DND-41 (cell line): ENCODE data around the gene NRXN3.

Experiments
- EZH2 ChIP-seq: IDR thresholded peaks from 3 replicates; pipeline ENCODE4 v1.6.1; 2012; ENCODE audit warnings: borderline replicate concordance, low read depth, mild to moderate bottlenecking, moderate library complexity, low read length, inconsistent platforms; ENCODE audit not compliant: severe bottlenecking
- TF ChIP-seq, protein P1 (sequence below): IDR thresholded peaks from 2 replicates; pipeline ENCODE4 v1.5.1; 2012; ENCODE audit warnings: borderline replicate concordance, low read length, moderate library complexity, mild to moderate bottlenecking; ENCODE audit not compliant: poor library complexity, severe bottlenecking; ENCODE audit errors: extremely low read depth

DNA sequence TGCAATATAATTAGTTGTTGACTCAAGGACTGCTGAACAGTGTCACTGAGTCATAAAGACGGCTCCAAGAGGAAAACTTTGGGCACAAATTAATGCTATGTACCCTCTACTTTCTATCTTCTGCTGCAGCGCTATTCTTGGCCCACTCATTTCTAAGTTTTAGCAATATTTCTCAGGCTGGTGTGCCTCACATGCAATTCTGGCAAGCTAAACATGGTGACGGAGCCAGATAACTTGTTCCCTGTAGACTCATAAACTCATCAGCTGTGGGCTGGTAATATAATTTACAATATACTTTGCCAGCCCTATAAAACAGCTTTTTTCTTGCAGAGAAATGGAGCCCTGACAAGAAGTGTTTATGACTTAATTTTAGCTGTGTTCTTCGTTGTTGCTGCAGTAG, 615.1 kb downstream of the NRXN3 start:
- TF ChIP-seq, protein P1, sequence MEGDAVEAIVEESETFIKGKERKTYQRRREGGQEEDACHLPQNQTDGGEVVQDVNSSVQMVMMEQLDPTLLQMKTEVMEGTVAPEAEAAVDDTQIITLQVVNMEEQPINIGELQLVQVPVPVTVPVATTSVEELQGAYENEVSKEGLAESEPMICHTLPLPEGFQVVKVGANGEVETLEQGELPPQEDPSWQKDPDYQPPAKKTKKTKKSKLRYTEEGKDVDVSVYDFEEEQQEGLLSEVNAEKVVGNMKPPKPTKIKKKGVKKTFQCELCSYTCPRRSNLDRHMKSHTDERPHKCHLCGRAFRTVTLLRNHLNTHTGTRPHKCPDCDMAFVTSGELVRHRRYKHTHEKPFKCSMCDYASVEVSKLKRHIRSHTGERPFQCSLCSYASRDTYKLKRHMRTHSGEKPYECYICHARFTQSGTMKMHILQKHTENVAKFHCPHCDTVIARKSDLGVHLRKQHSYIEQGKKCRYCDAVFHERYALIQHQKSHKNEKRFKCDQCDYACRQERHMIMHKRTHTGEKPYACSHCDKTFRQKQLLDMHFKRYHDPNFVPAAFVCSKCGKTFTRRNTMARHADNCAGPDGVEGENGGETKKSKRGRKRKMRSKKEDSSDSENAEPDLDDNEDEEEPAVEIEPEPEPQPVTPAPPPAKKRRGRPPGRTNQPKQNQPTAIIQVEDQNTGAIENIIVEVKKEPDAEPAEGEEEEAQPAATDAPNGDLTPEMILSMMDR = no peak
- TF ChIP-seq EZH2 = no peak
